DND-41 (cell line): Measurements from ENCODE around the gene TBC1D22A.

Source experiments
- EZH2 ChIP-seq: IDR thresholded peaks from 3 replicates; pipeline ENCODE4 v1.6.1; 2012; ENCODE audit warnings: borderline replicate concordance, low read depth, mild to moderate bottlenecking, moderate library complexity, low read length, inconsistent platforms; ENCODE audit not compliant: severe bottlenecking
- TF ChIP-seq, protein P1 (sequence below): IDR thresholded peaks from 2 replicates; pipeline ENCODE4 v1.5.1; 2012; ENCODE audit warnings: borderline replicate concordance, low read length, moderate library complexity, mild to moderate bottlenecking; ENCODE audit not compliant: poor library complexity, severe bottlenecking; ENCODE audit errors: extremely low read depth

DNA sequence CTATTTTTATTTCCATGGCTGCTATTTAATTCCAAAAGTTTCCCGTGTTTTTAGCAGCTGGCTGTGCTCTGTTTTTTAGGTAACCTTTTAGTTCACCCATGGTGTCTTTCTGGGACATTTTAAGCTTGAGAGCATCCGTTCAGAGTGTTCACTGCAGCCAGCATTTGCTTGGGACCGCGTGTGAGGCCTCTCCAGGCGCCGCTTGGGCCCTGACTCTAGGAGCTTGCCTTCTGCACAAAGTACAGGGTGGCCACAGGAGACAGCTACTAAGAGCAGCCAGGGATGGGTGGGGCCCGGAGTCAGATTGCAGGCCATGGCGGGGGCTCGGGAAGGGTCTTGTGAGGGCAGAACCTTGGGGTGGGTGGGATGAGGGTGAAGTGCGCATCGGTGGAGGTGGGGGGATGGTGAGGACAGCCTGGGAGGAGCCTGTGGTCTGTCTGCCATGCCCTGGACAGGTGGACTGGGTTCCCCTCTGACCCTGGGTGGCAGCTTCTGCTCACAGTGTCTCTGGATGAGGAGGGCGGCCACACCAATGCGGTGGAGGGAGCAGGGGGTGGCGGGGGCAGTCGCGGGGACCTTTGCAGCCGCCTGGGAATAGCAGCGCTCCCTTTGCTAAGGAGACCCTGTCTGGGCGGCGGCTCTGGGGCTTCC lies 288.1 kb downstream of the TBC1D22A start:
- TF ChIP-seq, protein P1, sequence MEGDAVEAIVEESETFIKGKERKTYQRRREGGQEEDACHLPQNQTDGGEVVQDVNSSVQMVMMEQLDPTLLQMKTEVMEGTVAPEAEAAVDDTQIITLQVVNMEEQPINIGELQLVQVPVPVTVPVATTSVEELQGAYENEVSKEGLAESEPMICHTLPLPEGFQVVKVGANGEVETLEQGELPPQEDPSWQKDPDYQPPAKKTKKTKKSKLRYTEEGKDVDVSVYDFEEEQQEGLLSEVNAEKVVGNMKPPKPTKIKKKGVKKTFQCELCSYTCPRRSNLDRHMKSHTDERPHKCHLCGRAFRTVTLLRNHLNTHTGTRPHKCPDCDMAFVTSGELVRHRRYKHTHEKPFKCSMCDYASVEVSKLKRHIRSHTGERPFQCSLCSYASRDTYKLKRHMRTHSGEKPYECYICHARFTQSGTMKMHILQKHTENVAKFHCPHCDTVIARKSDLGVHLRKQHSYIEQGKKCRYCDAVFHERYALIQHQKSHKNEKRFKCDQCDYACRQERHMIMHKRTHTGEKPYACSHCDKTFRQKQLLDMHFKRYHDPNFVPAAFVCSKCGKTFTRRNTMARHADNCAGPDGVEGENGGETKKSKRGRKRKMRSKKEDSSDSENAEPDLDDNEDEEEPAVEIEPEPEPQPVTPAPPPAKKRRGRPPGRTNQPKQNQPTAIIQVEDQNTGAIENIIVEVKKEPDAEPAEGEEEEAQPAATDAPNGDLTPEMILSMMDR, result no peak
- TF ChIP-seq EZH2, result no peak
